Kidney (tissue), 14 donors: Measurements from ENCODE around the gene WDFY4. TPM values are rescaled to one million over a fixed set of nuclear protein-coding genes. Genes with fewer than 3 reads are reported as not detected.

Source experiments
- DNase-seq, 5 donors: peaks; one replicate each; pipeline ENCODE4 v3.0.0-alpha.2; 2013 to 2020
- FAIRE-seq: peaks from 2 replicates; lab custom pipeline; 2012; peaks lifted over from hg19 to GRCh38; lab: Jason Lieb, UNC
- H3K27ac ChIP-seq, 2 donors: one replicate each; pipeline ENCODE4 v1.7.0; 2013; ENCODE audit warnings: low read depth in 2 of 2, low read length in 2 of 2, inconsistent platforms in 1 of 2
- H3K27me3 ChIP-seq: one replicate; pipeline ENCODE4 v1.7.1; 2013; ENCODE audit warnings: low read length, inconsistent platforms; ENCODE audit not compliant: control insufficient read depth, insufficient read depth
- H3K36me3 ChIP-seq, 3 donors: one replicate each; pipeline versions ENCODE4 v1.7.0 to v1.7.1; 2013; ENCODE audit warnings: low read length in 3 of 3, control low read depth in 1 of 3, inconsistent platforms in 1 of 3; ENCODE audit not compliant: insufficient read depth in 3 of 3, control insufficient read depth in 2 of 3
- H3K4me1 ChIP-seq, 3 donors: one replicate each; pipeline versions ENCODE4 v1.7.0 to v1.7.1; 2013; ENCODE audit warnings: low read length in 3 of 3, inconsistent platforms in 1 of 3, low read depth in 1 of 3; ENCODE audit not compliant: control insufficient read depth in 2 of 3, insufficient read depth in 2 of 3
- H3K4me3 ChIP-seq, 3 donors: one replicate each; pipeline versions ENCODE4 v1.7.0 to v1.8.1; 2013; ENCODE audit warnings: low read length in 3 of 3, control low read depth in 1 of 3, inconsistent platforms in 1 of 3
- H3K9ac ChIP-seq, 3 donors: one replicate each; pipeline versions ENCODE4 v1.7.0 to v1.7.1; 2013; ENCODE audit warnings: low read length in 3 of 3, control low read depth in 1 of 3, inconsistent platforms in 1 of 3
- H3K9me3 ChIP-seq, 3 donors: one replicate each; pipeline versions ENCODE4 v1.7.0 to v1.7.1; 2013; ENCODE audit warnings: low read length in 3 of 3, control low read depth in 1 of 3, inconsistent platforms in 1 of 3; ENCODE audit not compliant: control insufficient read depth in 2 of 3, insufficient read depth in 1 of 3
- CTCF ChIP-seq: IDR thresholded peaks from 3 replicates; pipeline ENCODE4 v1.5.1; 2012; ENCODE audit warnings: mild to moderate bottlenecking, moderate library complexity, borderline replicate concordance; ENCODE audit not compliant: insufficient read depth; ENCODE audit errors: extremely low read depth
- intact Hi-C: fragments of 100-400 bp; cut with DNase I; formaldehyde crosslinking; loops from one replicate; pipeline ENCODE4 v1.11.1; 2022
- polyA plus RNA-seq: library from polyadenylated mRNA; stranded (reverse); fragments of 350-450 nt; fragmentation: Illumina TruSeq; extraction: RNeasy Lipid Tissue Mini Kit (QIAGEN cat#74804); gene quantifications from one replicate; pipeline ENCODE4 v1.2.3, GENCODE V29; 2014; ENCODE audit warnings: low read depth, low replicate concordance; ENCODE audit not compliant: insufficient read depth
- total RNA-seq: library from RNA; stranded (reverse); fragmentation: NEBNext Ultra II Directional; extraction: Animal tissue kit (Norgen Biotek cat#: 25700); gene quantifications from one replicate; pipeline ENCODE4 v1.2.1, GENCODE V29; 2021
- donor health status: control.
- donor health status: control.
- donor health status: control.
- donor health status: control.
- donor health status: control.
- donor health status: DM: yes; HTN: yes; CAD: no.
- donor health status: Normal renal cell carcinoma (clear cell type).

WDFY4 gene
- total and polyA plus RNA-seq, 2 donors from 2014 or later: 1.7 to 13.3 TPM

GRCh38 chr10:48772059-48772458, 87.4 kb downstream of the WDFY4 start:
- Histone ChIP-seq H3K4me3 (no peak overlapping the region), H3K36me3 (no peaks in the 10 kb centered on the region), H3K27ac (no peak overlapping the region), H3K4me1 (no peaks in the 10 kb centered on the region), H3K9ac (no peak overlapping the region), H3K27me3 (no peaks in the 10 kb centered on the region), H3K9me3 (no peaks in the 10 kb centered on the region)
- FAIRE-seq: no peak
- TF ChIP-seq CTCF: no peak
- intact Hi-C loops: no loop called here
- DNase-seq: peak in 1 of 5 donors; percentile 22

- H3K9ac ChIP-seq: no peak overlapping the region
- H3K9me3 ChIP-seq: no peaks in the 10 kb centered on the region
- no peaks in the 10 kb centered on the region for H3K36me3 ChIP-seq
- no peak for FAIRE-seq
- no peaks in the 10 kb centered on the region for H3K27me3 ChIP-seq
- H3K4me3 ChIP-seq: no peak overlapping the region
- no peak for DNase-seq
- no peaks in the 10 kb centered on the region for H3K4me1 ChIP-seq
- intact Hi-C loops: no loop called here
- no peak for TF ChIP-seq CTCF
- no peak overlapping the region for H3K27ac ChIP-seq
Measured at GRCh38 chr10:48773580-48773979, 88.9 kb downstream of the WDFY4 start.

GRCh38 chr10:48774416-48775205, 89.9 kb downstream of the WDFY4 start:
- Histone ChIP-seq H3K4me1 (no peaks in the 10 kb centered on the region), H3K9ac (no peak overlapping the region), H3K36me3 (no peaks in the 10 kb centered on the region), H3K27me3 (no peaks in the 10 kb centered on the region), H3K27ac (no peak overlapping the region), H3K9me3 (no peaks in the 10 kb centered on the region), H3K4me3 (no peak overlapping the region)
- no peak for TF ChIP-seq CTCF
- FAIRE-seq (no peak), DNase-seq (peak in 1 of 5 donors; percentile 3)
- intact Hi-C loops: no loop called here
